ENCODE results near the gene HOGA1.

Gene HOGA1

GRCh38 chr10:97659589-97659988, 75.4 kb downstream of the HOGA1 start:
- Histone ChIP-seq H3K27me3 (ENCODE audit: insufficient read depth, low read length) (no peaks in the 10 kb centered on the region), H3K27ac (ENCODE audit: low read depth, low read length) (no peak overlapping the region), H3K4me3 (ENCODE audit: low read length) (no peak overlapping the region), H3K4me1 (ENCODE audit: insufficient read depth, low read length) (no peaks in the 10 kb centered on the region), H3K9me3 (ENCODE audit: insufficient read depth, low read depth, low read length) (no peaks in the 10 kb centered on the region), H3K9ac (ENCODE audit: low read depth, low read length) (no peak overlapping the region), H3K36me3 (ENCODE audit: insufficient read depth, low read length) (peaks cover 83% of the 10 kb centered on the region)
- WGBS: 100% methylated on average over 1 of the region's 1 CpG

All from HUES64 (cell line).